PC-9 (cell line): ENCODE measurements around the gene B3GAT1.

Experiments used
- CTCF ChIP-seq: fragments of 200-600 bp; sonication (generic); conservative IDR thresholded peaks from 2 replicates; pipeline ENCODE4 v1.6.1; 2017; ENCODE audit warnings: mixed run types, antibody characterized with exemption, mild to moderate bottlenecking, moderate library complexity
- EZH2 ChIP-seq: fragments of 200-600 bp; sonication (generic); IDR thresholded peaks from 2 replicates; pipeline ENCODE4 v1.8.0; 2017; ENCODE audit warnings: antibody characterized with exemption, low read depth

- TF ChIP-seq CTCF (no peak), EZH2 (no peak)
Observed at GRCh38 chr11:134413043-134413825, 1.2 kb upstream of the B3GAT1 start.
